GM06990 (cell line): ENCODE data around the gene DPY19L3.

ENCODE experiments used
- DNase-seq: peaks from one replicate; pipeline ENCODE4 v3.0.0-alpha.2; 2011; ENCODE audit not compliant: insufficient read length; ENCODE audit errors: extremely low read depth
- H3K27me3 ChIP-seq: replicated peaks from 2 replicates; pipeline ENCODE4 v1.6.0; 2011; ENCODE audit warnings: low read length; ENCODE audit not compliant: control insufficient read depth, insufficient read depth
- H3K36me3 ChIP-seq: 2 replicates; pipeline ENCODE4 v1.5.1; 2011; ENCODE audit warnings: low read length; ENCODE audit not compliant: control insufficient read depth, insufficient read depth
- H3K4me3 ChIP-seq: replicated peaks from 2 replicates; pipeline ENCODE4 v1.5.1; 2011; ENCODE audit warnings: low read depth, mild to moderate bottlenecking, control low read depth, low read length
- CTCF ChIP-seq: IDR thresholded peaks from 2 replicates; pipeline ENCODE4 v1.5.1; 2011; ENCODE audit warnings: low read length, control low read depth, mild to moderate bottlenecking, inconsistent platforms; ENCODE audit not compliant: insufficient read depth, poor library complexity, severe bottlenecking

The DPY19L3 gene

GRCh38 chr19:32405431-32406160, at the start of gene DPY19L3:
Gene DPY19L3 (plus strand): TSS chr19:32405770. CDS start chr19:32408254, 2,484 bp downstream.
- peak; percentile 95 for DNase-seq
- Histone ChIP-seq H3K27me3 (no peaks in the 10 kb centered on the region), H3K4me3 (peak within 1 kb of the TSS; percentile 95), H3K36me3 (no peaks in the 10 kb centered on the region; the same call in 1 of the 2 replicates)
- TF ChIP-seq CTCF, result no peak

- Histone ChIP-seq H3K27me3 (no peaks in the 10 kb centered on the region), H3K4me3 (no peak overlapping the region), H3K36me3 (peaks cover 20% of the 10 kb centered on the region)
- DNase-seq, result no peak
- TF ChIP-seq CTCF, result peak; percentile 26
Observed at GRCh38 chr19:32357720-32358119, 47.9 kb upstream of the DPY19L3 start.

- Histone ChIP-seq H3K4me3 (no peak overlapping the region), H3K27me3 (no peaks in the 10 kb centered on the region), H3K36me3 (peaks cover 16% of the 10 kb centered on the region)
- no peak for TF ChIP-seq CTCF
- no peak for DNase-seq
Observed at GRCh38 chr19:32358321-32358720, 47.2 kb upstream of the DPY19L3 start.

- Histone ChIP-seq H3K4me3 (no peak overlapping the region), H3K36me3 (peaks cover 8% of the 10 kb centered on the region), H3K27me3 (no peaks in the 10 kb centered on the region)
- DNase-seq, result no peak
- no peak for TF ChIP-seq CTCF
Observed at GRCh38 chr19:32359581-32359980, 46.0 kb upstream of the DPY19L3 start.

GRCh38 chr19:32361574-32362317, 43.8 kb upstream of the DPY19L3 start:
- TF ChIP-seq CTCF, result no peak
- H3K36me3 ChIP-seq, result peaks cover 7% of the 10 kb centered on the region

More at GRCh38 chr19:32361574-32362317, 43.8 kb upstream of the DPY19L3 start:
- DNase-seq, result no peak
- Histone ChIP-seq H3K27me3 (no peaks in the 10 kb centered on the region), H3K4me3 (no peak overlapping the region)
